HG03175 (cell line): ENCODE data around the gene TMEM14C.
"Not testable (repeated sequence)": the region's sequence is repeated elsewhere in the genome, so short reads cannot be mapped to it uniquely, and the experiment has no call there.

Experiments used
- ATAC-seq: cut with Tn5 transposase; IDR thresholded peaks from one replicate; pipeline ENCODE4 v1.9.1; 2021; ENCODE audit warnings: mild to moderate bottlenecking, moderate library complexity; ENCODE audit not compliant: unreplicated experiment

TMEM14C gene

DNA sequence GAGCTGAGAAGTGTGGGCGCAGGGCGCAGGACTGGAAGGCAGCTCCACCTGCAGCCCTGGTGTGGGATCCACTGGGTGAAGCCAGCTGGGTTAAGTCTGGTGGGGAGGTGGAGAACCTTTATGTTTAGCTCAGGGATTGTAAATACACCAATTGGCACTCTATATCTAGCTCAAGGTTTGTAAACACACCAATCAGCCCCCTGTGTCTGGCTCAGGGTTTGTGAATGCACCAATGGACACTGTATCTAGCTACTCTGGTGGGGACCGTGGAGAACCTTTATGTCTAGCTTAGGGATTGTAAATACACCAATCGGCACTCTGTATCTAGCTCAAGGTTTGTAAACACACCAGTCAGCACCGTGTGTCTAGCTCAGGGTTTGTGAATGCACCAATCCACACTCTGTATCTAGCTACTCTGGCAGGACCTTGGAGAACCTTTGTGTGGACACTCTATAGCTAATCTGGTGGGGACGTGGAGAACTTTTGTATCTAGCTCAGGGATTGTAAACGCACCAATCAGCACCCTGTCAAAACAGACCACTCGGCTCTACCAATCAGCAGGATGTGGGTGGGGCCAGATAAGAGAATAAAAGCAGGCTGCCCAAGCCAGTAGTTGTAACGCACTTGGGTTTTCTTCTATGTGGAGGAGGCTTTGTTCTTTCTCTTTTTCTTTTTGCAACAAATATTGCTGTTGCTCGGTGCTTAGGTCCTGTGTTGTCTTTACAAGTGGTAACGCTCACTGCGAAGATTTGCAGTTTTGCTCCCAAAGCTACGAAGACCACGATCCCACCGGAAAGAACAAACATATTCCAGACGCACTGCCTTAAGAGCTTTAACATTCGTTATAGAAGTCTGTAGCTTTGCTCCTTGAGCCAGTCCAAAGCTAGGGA is 1.7 kb upstream of the TMEM14C start:
- ATAC-seq, result not testable (repeated sequence)

DNA sequence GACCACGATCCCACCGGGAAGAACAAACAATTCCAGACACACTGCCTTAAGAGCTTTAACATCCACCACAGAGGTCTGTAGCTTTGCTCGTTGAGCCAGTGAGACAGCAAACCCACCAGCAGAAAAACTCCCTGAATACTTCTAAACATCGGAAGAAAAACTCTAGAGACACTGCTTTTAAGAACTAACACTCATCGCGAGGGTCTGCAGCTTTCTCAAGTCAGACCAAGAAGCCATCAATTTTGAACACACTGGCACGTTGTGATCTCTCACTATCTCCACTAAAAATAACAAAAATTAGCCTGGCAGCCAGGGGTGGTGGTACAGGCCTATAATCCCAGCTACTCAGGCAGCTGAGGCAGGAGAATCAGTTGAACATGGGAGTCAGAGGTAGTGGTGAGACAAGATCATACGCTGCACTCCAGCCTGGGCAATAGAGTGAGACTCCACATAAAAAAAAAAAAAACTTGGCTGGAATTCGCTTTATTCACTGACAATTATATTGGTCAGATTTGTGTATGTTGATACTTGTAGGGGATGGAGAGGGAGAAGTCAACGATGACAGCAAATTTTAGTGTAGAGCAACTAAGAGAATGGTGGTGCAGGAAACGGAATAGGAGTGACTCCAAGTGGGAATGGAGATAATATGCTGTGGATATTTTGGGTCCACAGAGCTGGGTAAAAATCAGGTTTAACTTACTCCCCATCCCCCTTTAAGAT is 860 bp upstream of the TMEM14C start:
- no peak for ATAC-seq

DNA sequence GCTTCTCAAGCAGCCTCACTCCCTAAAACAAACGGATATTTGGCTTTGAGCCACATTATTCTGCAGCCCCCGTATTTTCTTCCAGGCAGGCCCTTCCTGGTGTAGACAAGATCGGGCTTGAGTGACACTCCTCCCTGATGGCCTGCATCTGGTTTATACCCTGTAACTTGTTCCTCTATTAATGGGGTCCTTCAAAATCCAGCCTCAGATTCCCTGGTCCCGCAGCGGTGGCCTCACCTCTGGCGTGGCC is 375 bp upstream of the TMEM14C start:
- ATAC-seq, result no peak

DNA sequence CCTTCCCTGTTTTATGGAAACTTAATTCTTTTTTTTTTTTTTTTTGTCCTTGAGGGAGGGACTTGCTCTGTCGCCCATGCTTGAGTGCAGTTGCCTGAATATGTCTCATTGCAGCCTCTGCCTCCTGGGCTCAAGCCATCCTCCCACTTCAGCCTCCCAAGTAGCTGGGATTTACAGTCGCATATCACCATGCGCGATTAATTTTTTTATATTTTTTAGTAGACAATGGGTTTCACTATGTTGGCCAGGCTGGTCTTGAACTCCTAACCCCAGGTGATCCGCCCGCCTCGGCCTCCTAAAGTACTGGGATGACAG is 654 bp downstream of the TMEM14C start:
- ATAC-seq, result no peak

DNA sequence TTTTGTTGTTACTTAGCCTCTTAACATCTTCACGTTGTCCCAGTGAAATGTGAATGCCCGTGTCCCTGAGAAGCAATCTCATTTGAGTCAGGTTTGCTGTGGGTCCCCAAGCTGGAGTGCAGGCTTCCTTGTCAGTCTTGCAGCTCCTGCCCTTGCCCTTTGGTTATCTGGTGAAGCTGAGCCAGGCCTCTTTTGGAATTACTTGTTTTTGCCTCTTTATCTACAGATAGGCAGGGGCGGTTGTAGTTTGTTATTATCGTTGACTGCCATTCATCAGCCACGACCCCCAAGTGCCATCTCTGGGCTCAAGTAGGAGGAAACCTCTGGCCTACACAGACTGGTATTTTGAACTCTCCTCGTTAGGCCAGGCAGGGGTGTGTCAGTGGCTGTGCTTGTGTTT is 2.2 kb downstream of the TMEM14C start:
- no peak for ATAC-seq

DNA sequence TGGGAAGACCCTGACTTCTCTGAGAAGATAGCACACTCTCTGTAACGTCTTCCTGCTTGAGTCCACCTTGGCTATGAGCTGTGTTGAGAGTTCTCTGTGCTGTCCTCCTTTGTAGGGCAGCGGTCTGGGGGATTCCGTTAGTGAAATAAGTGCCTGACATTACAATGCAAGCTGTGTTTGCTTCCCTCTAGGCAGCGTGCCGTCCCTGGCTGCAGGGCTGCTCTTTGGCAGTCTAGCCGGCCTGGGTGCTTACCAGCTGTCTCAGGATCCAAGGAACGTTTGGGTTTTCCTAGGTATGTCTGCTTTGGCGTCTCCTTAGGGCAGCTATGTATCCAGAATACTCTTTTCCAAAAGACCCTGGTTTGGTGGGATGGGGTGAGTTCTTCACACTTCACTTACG is 2.8 kb downstream of the TMEM14C start:
- ATAC-seq, result no peak

DNA sequence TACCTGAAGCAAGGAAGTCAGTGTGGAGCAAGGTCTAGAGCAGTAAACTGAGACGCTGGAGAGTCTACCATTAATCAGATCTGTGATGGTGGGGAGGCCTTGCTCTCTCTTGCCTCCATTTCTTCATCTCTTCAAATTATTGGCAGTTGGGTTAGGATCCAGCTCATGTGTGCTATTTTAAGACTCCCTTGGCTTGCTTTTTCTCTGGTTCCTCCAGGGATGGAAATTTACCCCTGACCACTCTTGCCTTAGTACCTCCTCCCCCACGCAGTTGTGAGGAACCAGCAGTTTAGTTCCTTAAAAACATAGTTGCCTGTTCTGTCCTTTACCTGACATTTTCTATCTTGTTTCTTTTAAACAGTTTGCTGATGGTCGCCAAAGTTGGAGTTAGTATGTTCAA is 7.4 kb downstream of the TMEM14C start:
- ATAC-seq, result no peak

DNA sequence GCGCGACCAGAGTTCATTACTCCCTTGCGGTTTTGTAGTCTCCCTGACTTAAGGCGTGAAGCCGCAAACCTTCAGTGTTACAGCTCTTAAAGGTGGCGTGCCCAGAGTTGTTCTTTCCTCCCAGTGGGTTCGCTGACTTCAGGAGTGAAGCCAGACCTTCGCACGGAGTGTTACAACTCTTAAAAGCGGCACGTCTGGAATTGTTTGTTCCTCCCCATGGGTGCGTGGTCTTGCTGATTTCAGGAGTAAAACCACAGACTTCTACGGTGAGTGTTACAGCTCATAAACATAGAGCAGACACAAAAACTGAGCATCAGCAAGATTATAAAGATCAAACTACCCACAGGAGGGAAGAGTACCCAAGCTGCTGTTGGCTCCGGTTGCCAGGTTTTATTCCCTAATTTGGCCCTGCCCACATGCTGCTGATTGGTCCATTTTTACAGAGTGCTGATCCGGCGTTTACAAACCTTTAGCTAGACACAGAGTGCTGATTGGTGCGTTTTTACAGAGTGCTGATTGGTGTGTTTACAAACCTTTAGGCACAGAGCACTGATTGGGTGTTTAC is 10.4 kb downstream of the TMEM14C start:
- ATAC-seq, result no peak

DNA sequence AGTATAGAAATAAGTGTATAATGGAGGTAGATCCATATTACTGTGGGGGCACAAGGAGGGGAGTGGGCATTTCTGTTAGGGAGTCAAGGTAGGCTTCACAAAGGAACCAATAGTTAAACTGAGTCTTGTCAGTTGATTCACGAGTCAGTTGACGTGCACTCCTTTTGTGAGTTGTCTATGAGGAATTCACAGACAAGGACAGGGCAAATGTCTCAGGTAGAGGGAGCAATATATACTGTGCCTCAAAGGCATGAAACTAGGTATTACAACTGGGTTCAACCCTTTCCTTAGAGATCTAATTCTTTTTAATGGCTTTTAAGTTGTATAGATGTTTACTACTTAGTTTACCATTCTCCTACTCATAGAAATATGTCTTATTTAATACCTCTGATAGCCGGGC is 11.0 kb downstream of the TMEM14C start:
- no peak for ATAC-seq

DNA sequence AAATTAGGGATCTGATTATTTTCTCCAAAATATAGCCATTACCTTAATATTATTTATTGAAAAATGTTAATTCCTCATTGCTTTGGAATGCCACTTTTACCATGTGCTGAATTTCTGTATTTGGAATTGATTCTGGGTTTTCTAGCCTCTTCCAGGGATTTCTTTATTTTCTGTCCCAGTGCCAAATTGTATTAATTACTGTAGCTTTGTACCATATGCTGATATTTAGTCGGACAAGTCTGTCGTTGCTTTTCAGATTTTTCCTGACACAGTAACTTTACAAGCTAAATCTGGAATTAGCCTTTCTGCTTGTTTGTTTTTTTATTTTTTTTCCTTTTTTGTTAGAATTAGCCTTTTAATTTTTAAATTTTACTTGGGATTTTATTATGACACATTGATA is 13.9 kb downstream of the TMEM14C start:
- ATAC-seq, result no peak

DNA sequence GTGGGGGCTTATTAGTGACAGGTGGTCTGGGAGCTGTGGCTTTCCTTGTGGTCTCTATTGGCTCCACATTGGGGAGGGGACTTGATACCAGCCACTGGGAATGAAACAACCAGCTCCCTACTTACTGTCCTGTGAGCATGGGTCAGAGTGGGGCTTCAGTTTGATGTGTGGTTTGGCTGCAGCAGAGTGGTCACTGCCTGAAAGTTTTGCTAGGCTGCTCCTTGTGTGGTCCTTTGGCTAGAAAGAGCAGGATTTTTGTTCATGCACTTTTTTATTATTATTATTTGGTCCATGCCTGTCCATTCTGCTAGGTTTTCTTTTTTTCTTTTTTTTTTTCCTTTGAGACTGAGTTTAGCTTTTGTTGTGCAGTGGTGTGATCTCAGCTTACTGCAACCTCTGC is 17.2 kb downstream of the TMEM14C start:
- no peak for ATAC-seq

DNA sequence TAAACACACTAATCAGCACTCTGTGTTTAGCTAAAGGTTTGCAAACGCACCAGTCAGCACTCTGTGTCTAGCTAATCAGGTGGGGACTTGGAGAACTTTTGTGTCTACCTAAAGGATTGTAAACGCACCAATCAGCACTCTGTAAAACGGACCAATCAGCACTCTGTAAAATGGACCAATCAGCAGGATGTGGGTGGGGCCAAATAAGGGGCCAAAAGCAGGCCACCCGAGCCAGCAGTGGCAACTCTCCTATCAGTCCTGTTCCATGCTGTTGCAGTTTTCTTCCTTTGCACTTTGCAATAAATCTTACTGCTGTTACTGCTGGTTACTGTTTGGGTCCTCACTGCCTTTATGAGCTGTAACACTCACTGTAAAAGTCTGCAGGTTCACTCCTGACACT is 18.8 kb downstream of the TMEM14C start:
- ATAC-seq, result not testable (repeated sequence)

DNA sequence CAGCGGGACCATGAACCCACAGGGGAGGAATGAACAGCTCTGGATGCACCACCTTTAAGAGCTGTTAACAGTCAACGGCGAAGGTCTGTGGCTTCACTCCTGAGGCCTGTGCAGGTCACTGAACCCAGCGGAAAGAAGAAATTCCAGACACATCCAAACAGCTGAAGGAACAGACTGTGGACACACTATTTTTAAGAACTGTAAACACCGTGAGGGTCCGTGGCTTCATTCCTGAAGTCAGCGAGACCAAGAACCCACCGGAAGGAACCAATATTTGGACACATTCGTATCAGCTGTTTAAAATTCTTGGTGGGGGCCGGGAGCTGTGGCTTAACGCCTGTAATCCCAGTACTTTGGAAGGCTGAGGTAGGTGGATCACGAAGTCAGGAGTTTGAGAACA is 19.4 kb downstream of the TMEM14C start:
- no peak for ATAC-seq

DNA sequence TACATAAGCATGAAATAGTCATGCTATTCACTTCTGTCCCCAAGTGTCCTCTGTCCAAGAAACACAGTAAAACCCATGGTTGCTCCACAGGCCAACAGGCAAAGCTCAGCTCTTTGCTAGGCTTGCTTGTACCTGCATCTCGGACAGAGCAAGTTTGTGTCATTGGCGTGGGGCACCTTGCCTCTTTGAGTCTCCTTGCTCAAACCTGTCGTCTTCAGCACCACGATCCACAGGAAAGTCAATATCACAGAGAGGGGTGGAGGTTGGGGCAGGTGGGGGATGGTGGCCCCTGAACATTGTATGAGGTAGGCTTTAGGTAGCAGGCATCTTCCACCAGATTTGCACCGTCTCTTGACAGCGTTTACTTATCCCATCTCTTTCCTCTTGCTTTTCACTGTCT is 20.6 kb downstream of the TMEM14C start:
- no peak for ATAC-seq

DNA sequence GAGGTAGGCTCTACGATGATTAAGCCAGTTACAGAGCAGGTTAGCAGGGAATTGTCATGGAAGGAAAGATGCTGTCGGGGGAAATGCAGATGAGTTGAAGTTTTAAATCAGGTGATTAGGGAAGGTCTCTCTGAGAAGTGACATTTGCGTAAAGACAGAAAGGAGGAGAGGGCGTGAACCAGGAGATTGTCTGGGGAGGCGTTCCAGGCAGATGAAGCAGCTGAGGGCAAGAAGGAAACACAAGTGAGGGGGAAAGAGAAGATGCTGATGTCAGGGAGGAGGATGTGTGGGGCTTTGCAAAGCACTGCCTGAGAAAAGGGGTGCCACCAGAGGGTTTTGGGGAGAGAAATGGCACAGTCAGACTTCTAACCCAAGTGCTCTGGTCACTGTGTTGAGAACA is 22.2 kb downstream of the TMEM14C start:
- ATAC-seq, result no peak

DNA sequence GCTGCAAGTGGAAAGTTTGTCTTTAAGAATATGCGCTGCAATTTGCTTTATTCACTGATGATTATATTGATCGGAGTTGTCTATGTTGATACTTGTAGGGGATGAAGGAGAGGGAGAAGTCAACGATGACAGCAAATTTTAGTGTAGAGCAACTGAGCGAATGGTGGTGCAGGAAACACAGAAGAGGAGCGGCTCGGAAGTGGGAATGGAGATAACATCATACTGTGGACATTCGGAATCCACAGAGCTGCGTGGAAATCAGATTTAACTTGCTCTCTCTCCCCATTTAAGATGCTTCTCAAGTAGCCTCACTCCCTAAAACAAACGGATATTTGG is 24.0 kb downstream of the TMEM14C start:
- no peak for ATAC-seq

DNA sequence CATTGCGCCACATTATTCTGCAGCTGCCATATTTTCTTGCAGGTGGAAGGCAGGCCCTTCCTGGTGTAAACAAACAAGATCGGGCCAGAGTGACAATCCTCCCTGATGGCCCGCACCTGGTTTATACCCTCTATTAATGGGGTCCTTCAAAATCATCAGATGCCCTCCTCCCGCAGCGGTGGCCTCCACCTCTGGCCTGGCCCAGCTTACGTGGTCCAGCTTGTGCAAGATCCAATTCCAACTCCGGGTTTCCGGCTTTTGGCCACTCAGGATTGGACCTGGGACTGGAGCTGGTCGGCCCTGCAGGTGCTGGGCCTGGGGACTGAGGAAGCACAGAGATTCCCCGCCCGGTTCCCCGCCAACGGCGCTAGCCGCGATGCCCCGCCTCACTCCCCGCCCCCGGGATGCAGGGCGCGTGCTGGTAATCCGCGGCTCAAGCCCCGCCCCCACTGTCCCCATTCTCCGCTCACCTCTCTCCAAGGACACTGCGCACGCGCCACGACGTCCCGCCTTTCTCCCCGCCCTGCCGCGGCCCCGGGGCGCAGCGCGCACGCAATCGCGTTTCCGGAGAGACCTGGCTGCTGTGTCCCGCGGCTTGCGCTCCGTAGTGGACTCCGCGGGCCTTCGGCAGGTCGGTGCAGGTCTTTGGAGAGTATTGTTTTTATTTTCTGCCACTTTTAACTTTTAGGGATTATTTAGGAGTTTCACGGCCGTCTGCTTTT is 24.5 kb downstream of the TMEM14C start, which contains the start of gene TMEM14B:
Gene TMEM14B (plus strand): TSS at position 555 of the 722 bp plus-strand sequence. CDS start 1,441 bp downstream, outside the sequence.
- peak; percentile 94 for ATAC-seq

DNA sequence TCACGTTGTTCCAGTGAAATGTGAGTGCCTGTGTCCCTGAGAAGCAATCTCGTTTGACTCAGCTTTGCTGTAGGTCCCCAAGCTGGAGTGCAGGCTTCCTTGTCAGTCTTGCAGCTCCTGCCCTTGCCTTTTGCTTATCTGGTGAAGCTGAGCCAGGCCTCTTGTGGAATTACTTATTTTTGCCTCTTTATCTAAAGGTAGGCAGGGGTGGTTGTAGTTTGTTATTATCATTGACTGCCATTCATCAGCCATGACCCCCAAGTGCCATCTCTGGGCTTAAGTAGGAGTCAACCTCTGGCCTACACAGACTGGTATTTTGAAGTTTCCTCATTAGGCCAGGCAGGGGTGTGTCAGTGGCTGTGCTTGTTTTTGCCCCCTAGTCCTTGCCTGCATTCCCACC is 26.9 kb downstream of the TMEM14C start:
- no peak for ATAC-seq

DNA sequence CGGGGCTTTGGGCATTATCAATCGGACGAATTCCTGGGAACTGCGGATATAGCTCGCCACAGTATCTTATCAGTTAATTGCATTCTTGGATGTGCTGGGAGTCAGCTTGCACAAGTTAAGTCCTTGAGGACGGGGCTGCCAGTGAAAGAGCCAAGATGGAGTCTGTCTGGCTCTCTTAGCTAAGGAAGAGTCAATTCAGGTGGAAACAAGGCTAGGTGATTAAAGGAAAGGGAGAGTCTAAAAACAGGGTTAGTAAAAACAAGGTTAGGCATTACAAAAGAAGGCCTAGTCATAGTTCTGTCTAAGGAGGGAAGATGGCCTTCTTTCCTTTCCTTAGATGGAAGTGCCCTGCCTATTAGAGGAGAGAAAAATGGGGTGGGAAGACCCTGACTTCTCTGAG is 27.7 kb downstream of the TMEM14C start:
- ATAC-seq, result not testable (repeated sequence)

DNA sequence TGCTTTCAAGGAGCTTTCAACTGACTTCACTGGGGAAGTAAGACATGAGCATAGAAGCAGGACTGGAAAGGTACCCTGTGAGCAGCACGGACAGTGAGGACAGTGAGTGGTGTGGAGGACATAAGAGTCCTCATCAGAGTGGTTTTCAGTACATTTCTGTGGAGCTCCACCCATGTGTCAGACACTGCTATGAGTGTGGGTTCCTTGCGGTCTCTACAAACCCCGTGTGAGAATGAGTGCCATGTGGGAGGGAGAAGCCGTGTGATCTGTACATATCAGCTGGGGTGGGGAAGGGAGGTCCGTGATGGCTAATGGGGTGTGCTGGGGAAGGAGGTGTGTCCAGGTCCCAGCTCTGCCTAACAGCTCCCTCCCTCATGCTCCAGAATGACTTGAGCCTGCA is 28.9 kb downstream of the TMEM14C start:
- not testable (repeated sequence) for ATAC-seq

DNA sequence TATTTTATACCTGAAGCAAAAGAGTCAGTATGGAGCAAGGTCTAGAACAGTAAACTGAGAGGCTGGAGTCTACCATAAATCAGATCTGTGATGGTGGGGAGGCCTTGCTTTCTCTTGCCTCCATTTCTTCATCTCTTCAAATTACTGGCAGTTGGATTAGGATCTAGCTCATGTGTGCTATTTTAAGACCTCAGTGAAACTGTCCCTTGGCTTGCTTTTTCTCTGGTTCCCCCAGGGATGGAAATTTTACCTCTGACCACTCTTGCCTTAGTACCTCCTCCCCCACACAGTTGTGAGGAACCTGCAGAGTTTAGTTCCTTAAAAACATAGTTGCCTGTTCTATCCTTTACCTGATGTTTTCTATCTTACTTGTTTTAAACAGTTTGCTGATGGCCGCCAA is 33.2 kb downstream of the TMEM14C start:
- no peak for ATAC-seq

DNA sequence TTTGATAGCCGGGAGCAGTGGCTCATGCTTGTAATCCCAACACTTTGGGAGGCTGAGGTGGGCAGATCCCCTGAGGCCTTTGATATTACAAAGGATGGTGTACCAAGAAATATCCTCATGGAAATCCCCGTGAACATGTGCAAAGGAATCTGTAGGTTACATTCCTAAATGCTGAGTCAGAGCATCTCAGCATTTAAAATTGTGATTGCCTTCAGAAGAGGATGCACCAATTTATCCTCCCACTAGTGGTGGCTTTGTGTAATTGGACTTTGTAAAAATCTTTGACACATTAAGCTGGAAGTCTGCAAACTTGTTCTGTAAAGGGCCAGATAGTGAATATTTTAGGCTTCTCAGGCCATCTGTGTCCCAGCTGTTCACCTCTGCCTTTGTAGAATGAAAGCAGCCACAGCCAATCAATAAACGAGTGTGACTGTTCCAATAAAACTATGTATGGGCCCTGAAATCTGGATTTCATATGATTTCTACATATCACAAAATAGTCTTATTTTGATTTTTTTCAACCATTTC is 36.5 kb downstream of the TMEM14C start:
- ATAC-seq, result no peak
